Left colon (tissue), 2 donors: ENCODE measurements around the gene DENND2A. TPM values are rescaled to one million over a fixed set of nuclear protein-coding genes. Genes with fewer than 3 reads are reported as not detected.
"Not testable (repeated sequence)": the region's sequence is repeated elsewhere in the genome, so short reads cannot be mapped to it uniquely, and the experiment has no call there.

Experiments
- ATAC-seq: fragments of 200-7000 bp; cut with Tn5 transposase; one replicate; pipeline ENCODE4 v1.9.1; 2020; ENCODE audit warnings: mild to moderate bottlenecking, moderate library complexity
- DNase-seq, 2 donors: peaks; one replicate each; pipeline ENCODE4 v3.0.0-alpha.2; 2020
- intact Hi-C, 2 donors: fragments of 100-400 bp; cut with DNase I in 1 of 2; cut with micrococcal nuclease in 1 of 2; formaldehyde crosslinking; loops; one replicate each; pipeline versions ENCODE4 v1.11.2 to v1.14.0; 2022; cut with DNase I, micrococcal nuclease
- total RNA-seq, 2 donors: library from RNA; stranded (reverse); fragmentation: NEBNext Ultra II Directional; extraction: Animal tissue kit (Norgen Biotek cat#: 25700); gene quantifications; one replicate each; pipeline ENCODE4 v1.2.1, GENCODE V29; 2021
- donor health status: DM: no; HTN: no; CAD: no.
- donor health status: DM: yes; HTN: yes; CAD: no.

The DENND2A gene
- total RNA-seq, 2 donors from 2014 or later, result 6.8 to 8.2 TPM

- intact Hi-C loops, result no loop called here
- peak; percentile 78 for ATAC-seq
- DNase-seq, result peak in 1 of 2 donors; percentile 48
These were observed 100.4 kb downstream of the DENND2A start for GRCh38 chr7:140540136-140540777.

DNA sequence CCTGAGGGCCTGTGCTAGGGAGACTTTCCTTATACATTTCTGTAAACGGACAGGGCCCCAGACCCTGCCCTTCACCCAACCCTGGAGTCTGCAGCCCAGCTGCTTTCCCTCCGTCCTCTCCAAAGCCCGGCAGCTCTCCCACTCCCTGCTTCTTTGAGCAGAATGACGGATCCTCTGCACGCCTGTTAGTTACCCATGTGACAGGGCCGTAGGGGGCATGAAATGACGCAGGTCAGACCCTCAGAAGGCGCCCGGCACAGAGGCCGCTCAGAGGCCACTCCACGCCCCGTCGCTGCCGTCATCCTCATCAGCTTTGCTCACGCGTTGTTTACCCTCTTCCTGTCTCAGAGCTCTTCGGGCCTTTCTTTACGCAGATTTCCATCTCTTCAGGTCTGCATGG, 101.2 kb downstream of the DENND2A start:
- no peak for DNase-seq
- intact Hi-C loops, result no loop called here
- ATAC-seq, result no peak

- DNase-seq (no peak), ATAC-seq (no peak)
- intact Hi-C loops, result no loop called here
These were observed 102.7 kb downstream of the DENND2A start for GRCh38 chr7:140537750-140538482.

- no peak for ATAC-seq
- no peak for DNase-seq
- intact Hi-C loops, result no loop called here
These were observed 105.9 kb downstream of the DENND2A start for GRCh38 chr7:140534743-140535142.

- intact Hi-C loops, result no loop called here
- ATAC-seq, result no peak
- no peak for DNase-seq
These were observed 107.2 kb downstream of the DENND2A start for GRCh38 chr7:140533394-140533872.

GRCh38 chr7:140529428-140529827, 111.2 kb downstream of the DENND2A start:
- ATAC-seq, intact Hi-C loops, DNase-seq: not testable (repeated sequence)

- intact Hi-C loops, result no loop called here
- ATAC-seq (no peak), DNase-seq (no peak)
These were observed 113.6 kb downstream of the DENND2A start for GRCh38 chr7:140526787-140527664.

DNA sequence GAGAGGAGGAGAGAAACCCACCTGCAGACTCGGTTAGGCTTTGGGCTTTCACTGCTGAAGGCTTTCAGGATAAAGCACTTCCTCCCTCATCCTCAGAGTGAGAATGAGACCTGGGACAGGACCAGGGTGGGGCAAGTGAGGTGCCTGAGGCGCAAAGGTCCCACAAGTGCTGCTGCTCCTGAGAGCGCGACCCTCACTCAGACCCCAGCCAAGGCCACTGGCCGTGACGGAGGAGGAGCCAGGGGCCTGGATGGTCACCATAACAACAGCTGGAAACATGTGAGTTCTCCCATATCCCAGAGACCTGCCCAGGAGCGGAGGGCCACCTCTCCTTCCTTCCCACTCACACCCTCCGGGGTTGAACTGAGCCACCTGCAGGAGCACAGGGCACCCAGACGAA, 114.4 kb downstream of the DENND2A start:
- DNase-seq (no peak), ATAC-seq (peak; percentile 10)
- intact Hi-C loops, result no loop called here

- intact Hi-C loops, result no loop called here
- DNase-seq, result peak; percentile 68 to 72
- ATAC-seq, result peak; percentile 94
These were observed 114.9 kb downstream of the DENND2A start for GRCh38 chr7:140525743-140526142.

GRCh38 chr7:140521421-140521820, 119.2 kb downstream of the DENND2A start:
- intact Hi-C loops, result no loop called here
- DNase-seq (no peak), ATAC-seq (no peak)

DNA sequence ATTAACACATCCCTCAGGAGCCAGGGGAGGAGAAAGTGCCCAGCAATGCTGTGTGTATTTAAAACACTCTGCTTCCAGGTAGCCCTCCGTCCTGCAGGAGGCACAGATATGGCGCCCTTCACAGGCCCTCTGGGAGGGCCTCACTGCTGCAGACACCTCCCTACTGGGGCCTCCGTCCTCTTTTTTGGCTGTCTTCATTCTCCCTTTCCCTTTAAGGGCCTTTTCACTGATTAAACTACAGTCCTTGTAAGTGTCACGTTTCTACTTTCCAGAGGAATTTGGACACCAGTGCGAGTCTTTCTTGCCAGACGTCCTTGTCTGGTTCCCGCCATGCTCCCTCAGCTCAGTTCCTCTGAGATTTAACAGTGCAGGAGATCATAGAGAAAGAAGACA, 121.6 kb downstream of the DENND2A start:
- ATAC-seq, result peak; percentile 42
- intact Hi-C loops, result loop anchor here (5.0 kb wide), 1 partner anchor 133 kb away; no protein-coding TSS in a partner anchor
- DNase-seq, result no peak

DNA sequence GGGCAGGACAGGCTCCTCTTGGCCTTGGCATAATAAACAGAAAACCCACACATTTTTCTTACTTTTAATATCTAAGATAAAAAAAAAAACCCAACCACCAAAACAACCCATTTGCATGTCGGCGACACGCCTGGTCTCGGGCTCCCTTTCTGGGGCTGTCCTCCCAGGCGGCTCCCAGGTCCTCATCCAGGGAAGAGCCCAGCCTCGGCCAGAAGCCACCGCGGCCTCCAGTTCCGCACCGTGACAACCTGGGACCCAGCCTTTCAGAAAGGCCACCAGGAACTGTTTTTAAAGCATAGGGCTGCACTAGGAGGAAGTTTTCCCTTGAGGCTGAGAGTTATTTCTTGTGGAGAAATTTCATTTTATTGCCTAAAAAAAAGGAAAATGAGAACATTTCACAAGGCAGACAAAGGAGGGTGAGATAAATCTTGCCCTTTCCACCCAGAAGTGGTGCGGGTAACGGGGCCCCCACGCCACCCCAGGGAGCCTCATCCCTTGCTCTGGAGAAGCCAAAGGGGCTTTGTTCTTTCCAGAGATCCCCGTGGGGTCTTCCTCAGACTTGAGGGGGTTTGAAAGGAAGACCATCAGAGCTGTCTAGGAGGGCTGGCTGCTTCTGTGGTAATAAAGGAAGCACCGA, 122.1 kb downstream of the DENND2A start:
- intact Hi-C loops, result loop anchor here (5.0 kb wide), 1 partner anchor 134 kb away; no protein-coding TSS in a partner anchor
- DNase-seq (no peak), ATAC-seq (no peak)

- peak; percentile 76 for ATAC-seq
- intact Hi-C loops, result loop anchor here (5.0 kb wide), 1 partner anchor 135 kb away; no protein-coding TSS in a partner anchor
- DNase-seq, result peak; percentile 89 to 96
These were observed 122.9 kb downstream of the DENND2A start for GRCh38 chr7:140517546-140518369.

DNA sequence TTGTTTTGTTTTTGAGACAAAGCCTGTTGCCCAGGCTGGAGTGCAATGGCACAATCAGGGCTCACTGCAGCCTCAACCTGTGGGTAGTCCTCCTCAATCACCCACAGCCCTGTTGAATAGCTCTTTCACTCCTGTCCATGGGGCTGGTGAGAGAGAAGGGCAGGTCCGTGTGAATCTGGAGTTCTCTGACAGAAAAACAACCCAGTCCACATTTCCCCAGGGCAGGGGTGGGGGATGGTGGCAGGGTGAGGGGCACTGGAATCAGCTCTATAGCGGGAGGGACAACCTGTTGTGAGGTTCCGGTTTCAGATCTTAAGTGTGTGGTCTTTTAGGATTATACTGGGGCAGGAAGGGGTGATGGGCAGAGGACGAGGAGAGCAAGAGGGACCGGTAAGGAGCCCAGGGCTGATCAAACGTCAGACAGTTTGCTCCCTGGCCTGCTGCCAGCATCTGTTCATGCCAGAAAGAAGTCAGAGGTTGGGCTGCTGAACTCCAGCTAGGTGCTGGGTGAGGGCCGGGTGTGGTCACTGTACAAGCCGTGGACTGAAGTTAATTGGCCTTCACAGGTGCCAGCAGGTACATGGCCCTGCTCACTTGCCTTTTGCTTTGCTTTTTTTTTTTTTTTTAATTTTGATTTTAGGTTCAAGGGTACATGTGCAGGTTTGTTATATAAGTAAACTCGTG, 128.2 kb downstream of the DENND2A start:
- DNase-seq (peak; percentile 98), ATAC-seq (peak; percentile 91)
- intact Hi-C loops, result no loop called here

DNA sequence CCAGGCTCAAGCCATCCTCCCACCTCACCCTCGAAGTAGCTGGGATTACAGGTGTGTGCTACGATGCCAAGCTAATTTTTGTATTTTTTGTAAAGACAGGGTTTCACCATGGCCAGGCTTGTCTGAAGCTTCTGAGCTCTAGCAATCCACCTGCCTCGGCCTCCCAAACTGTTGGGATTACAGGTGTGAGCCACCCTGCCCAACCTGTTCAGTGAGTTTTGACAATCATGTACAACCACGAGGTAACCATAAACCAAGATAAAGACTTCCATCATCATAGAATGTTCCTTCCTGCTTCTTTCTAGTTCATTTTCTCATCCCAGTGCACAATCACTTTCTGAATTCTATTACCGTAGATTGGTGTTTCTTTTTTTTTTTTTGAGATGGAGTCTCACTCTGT, 130.8 kb downstream of the DENND2A start:
- DNase-seq (peak; percentile 77 to 83), ATAC-seq (peak; percentile 62)
- intact Hi-C loops, result no loop called here

DNA sequence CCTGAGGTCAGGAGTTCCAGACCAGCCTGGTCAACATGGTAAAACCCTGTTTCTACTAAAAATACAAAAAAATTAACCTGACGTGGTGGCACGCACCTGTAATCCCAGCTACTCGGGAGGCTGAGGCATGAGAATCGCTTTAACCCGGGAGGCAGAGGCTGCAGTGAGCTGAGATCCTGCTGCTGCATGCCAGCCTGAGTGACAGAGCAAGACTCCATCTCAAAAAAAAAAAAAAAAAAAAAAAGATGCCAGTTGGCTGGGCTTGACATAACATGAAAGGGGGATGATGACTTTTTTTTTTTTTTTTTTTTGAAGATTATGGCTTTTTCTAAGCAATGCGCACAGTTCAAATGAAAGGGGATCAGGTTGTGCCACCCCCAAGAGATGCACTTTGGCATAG, 133.1 kb downstream of the DENND2A start:
- ATAC-seq, intact Hi-C loops, DNase-seq: not testable (repeated sequence)

DNA sequence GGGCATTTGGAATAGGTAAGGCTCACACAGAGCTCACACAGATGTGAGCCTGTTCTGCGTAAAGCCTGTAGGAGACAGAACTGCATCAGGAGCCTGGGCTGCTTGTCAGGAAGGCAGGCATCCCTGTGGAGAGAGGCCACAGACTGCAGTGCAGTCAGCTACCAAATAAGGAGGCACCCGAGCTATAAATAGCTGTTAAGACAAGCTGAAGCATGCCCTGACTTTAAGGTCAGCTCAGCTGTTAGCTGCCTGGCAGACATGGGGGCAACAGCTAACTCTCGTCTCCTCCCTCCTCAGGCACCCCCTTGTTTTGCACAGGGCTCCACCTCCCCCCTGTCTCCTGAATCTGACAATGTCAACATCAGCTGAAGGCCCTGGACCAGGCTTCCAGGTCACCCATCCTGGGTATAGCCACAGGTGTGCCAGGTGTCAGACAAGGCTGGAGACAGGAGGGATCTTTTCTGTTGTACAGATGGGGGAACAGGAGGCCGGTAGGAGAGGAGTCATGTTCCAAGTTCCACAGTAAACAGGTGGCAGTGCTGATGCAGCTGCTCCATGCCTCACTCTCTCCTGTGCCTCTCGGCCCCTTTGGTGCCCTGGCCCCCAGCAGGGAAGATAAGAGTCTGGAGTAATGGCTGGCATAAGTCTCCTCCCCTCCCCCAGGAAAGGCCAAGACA, 133.7 kb downstream of the DENND2A start:
- intact Hi-C loops, result no loop called here
- DNase-seq, result peak in 1 of 2 donors; percentile 53
- peak; percentile 30 for ATAC-seq
